Right atrium auricular region (tissue), 2 donors: Measurements from ENCODE around the gene PEPD. TPM values are rescaled to one million over a fixed set of nuclear protein-coding genes. Genes with fewer than 3 reads are reported as not detected.

Source experiments
- DNase-seq: peaks from one replicate; pipeline ENCODE4 v3.0.0-alpha.2; 2019; ENCODE audit warnings: low spot score
- H3K27ac ChIP-seq, 2 donors: fragments of 200-600 bp; sonication (generic); 1 replicate in 1 of 2; 2 replicates in 1 of 2; pipeline ENCODE4 v1.5.1; 2016 to 2019
- H3K27me3 ChIP-seq, 2 donors: fragments of 200-600 bp; sonication (generic); one replicate each; pipeline versions ENCODE4 v1.5.1 to v1.6.0; 2017 to 2019
- H3K36me3 ChIP-seq: fragments of 200-600 bp; sonication (generic); one replicate; pipeline ENCODE4 v1.5.1; 2016
- H3K4me1 ChIP-seq, 2 donors: fragments of 200-600 bp; sonication (generic); one replicate each; pipeline versions ENCODE4 v1.5.1 to v1.6.0; 2017 to 2019
- H3K4me3 ChIP-seq, 2 donors: fragments of 200-600 bp; sonication (generic); 1 replicate in 1 of 2; 2 replicates in 1 of 2; pipeline ENCODE4 v1.5.1; 2017 to 2019; ENCODE audit warnings: mild to moderate bottlenecking in 1 of 2, moderate library complexity in 1 of 2
- H3K9me3 ChIP-seq, 2 donors: fragments of 200-600 bp; sonication (generic); one replicate each; pipeline ENCODE4 v1.5.1; 2019
- CTCF ChIP-seq, 2 donors: fragments of 200-600 bp; sonication (generic); IDR thresholded peaks; one replicate each; pipeline ENCODE4 v1.5.1; 2019; ENCODE audit warnings: antibody characterized with exemption in 2 of 2
- total RNA-seq, 2 donors: library from RNA; depleted of rRNA; stranded (reverse); fragments of >200 nt; gene quantifications; one replicate each; pipeline ENCODE4 v1.1.0, GENCODE V29; 2016

The PEPD gene
- total RNA-seq, 2 donors from 2014 or later, result 27.1 to 38.9 TPM

DNA sequence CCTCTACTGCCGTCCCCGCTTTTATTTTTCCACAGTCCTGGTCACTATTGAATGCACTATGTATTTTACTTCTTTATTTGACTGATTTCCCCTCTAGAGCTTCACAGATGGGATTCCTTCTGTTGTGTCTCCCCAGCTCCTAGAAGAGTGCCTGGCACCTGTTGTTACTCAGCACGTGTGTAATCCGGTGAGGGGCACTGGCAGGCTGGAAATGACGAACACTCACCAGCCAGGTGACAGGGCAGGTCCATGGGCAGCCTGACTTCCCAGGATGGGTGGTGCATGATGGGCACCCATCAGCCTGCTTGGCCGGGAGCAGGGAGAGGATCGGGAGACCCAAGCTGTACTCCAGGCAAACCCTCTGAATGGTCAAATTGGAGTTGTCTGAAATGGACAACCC lies 80.9 kb downstream of the PEPD start:
- Histone ChIP-seq H3K27ac (no peak overlapping the region), H3K27me3 (no peaks in the 10 kb centered on the region), H3K36me3 (no peaks in the 10 kb centered on the region), H3K4me1 (no peaks in the 10 kb centered on the region), H3K9me3 (no peaks in the 10 kb centered on the region), H3K4me3 (no peak overlapping the region)
- no peak for TF ChIP-seq CTCF (IDR thresholded peaks at IDR 0.05)
- no peak for DNase-seq

DNA sequence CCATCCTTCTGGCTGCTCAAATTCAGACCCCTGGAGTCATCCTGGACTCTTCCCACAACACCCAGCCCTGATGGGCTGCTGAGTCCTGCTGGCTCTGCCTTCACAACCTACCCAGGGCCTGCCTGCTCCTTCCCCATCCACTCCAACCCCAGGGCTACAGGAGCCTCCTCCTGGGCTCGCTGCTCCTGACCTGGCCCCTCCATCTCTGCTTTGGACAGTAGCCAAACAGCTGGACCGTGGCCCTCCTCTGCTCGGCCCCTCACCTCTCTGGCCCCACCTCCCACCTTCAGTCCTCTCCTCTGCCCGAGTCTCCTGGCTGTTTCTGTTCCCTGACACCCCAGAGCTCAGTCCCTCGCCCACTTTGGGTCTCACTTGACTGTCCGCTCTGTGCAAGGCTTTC lies 81.3 kb downstream of the PEPD start:
- Histone ChIP-seq H3K27me3 (no peaks in the 10 kb centered on the region), H3K4me3 (no peak overlapping the region), H3K27ac (no peak overlapping the region), H3K4me1 (no peaks in the 10 kb centered on the region), H3K36me3 (no peaks in the 10 kb centered on the region), H3K9me3 (no peaks in the 10 kb centered on the region)
- no peak for TF ChIP-seq CTCF (IDR thresholded peaks at IDR 0.05)
- no peak for DNase-seq

- Histone ChIP-seq H3K27ac (no peak overlapping the region), H3K4me1 (no peaks in the 10 kb centered on the region), H3K9me3 (no peaks in the 10 kb centered on the region), H3K36me3 (no peaks in the 10 kb centered on the region), H3K27me3 (no peaks in the 10 kb centered on the region), H3K4me3 (no peak overlapping the region)
- TF ChIP-seq CTCF (IDR thresholded peaks at IDR 0.05), result no peak
- no peak for DNase-seq
These were observed 82.4 kb downstream of the PEPD start for GRCh38 chr19:33438987-33439781.

DNA sequence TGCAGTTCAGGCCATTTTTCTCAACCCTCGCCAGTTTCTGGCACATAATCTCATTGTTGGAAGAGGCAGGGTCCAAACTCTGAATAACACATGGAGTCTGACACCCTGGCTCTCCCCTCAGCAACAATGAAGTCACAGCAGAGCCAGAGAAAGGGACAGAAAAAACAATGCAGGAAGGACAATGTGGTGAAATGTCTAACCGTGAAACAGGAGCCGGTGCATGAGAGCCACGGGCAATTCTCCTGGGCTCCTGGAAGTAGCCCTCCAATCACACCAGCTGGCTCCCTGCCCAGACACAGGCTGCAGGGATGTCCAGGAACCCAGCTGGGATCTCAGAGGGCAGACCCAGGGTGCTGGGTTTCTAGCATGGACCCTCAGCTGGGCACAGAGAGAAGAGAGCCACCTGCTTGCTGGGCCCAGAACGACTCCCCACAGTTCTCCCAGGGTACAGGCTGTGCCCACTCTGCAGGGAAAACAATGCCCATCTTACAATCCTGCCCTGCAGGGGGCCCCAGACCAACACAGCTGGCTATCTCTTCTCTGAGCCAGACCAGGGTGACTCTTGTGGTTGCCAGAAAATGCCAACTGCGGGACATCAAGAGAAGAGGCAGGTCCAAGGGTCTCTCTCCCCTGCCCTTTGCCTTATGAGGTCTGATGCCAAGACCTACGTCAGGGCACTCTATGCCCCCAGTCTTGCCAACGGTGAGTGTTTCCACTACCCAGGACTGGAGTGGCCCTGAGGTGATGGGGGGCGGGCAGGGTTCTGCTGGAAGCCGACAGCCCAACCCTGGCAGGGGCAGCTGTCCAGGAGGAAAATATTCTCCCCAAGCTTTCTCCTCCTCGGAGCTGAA lies 83.5 kb downstream of the PEPD start:
- no peak for DNase-seq
- Histone ChIP-seq H3K36me3 (no peaks in the 10 kb centered on the region), H3K27ac (no peak overlapping the region), H3K9me3 (no peaks in the 10 kb centered on the region), H3K4me3 (no peak overlapping the region), H3K4me1 (no peaks in the 10 kb centered on the region), H3K27me3 (no peaks in the 10 kb centered on the region)
- no peak for TF ChIP-seq CTCF (IDR thresholded peaks at IDR 0.05)

- Histone ChIP-seq H3K9me3 (no peaks in the 10 kb centered on the region), H3K36me3 (no peaks in the 10 kb centered on the region), H3K27me3 (no peaks in the 10 kb centered on the region), H3K27ac (no peak overlapping the region), H3K4me3 (no peak overlapping the region), H3K4me1 (no peaks in the 10 kb centered on the region)
- no peak for DNase-seq
- TF ChIP-seq CTCF (IDR thresholded peaks at IDR 0.05), result no peak
These were observed 84.2 kb downstream of the PEPD start for GRCh38 chr19:33437393-33437820.
